HepG2 (cell line): ENCODE measurements around the gene VAC14.

Experiments
- ATF6 ChIP-seq: sonication (generic); formaldehyde crosslinking; conservative IDR thresholded peaks from 2 replicates; pipeline ENCODE4 v1.4.0; 2020; ENCODE audit warnings: missing genetic modification reagents
- CTCF ChIP-seq: sonication (generic); formaldehyde crosslinking; IDR thresholded peaks from 2 replicates; pipeline ENCODE4 v1.5.0; 2020; ENCODE audit warnings: mild to moderate bottlenecking, missing genetic modification reagents, moderate library complexity
- ZNF274 ChIP-seq: sonication (generic); formaldehyde crosslinking; IDR thresholded peaks from 2 replicates; pipeline ENCODE4 v1.5.1; 2020; ENCODE audit warnings: mild to moderate bottlenecking, missing genetic modification reagents
- ZNF292 ChIP-seq: sonication (generic); formaldehyde crosslinking; IDR thresholded peaks from 2 replicates; pipeline ENCODE4 v1.8.1; 2022; ENCODE audit warnings: mild to moderate bottlenecking, low read depth, missing genetic modification reagents, borderline replicate concordance
- ZNF589 ChIP-seq: sonication (generic); formaldehyde crosslinking; conservative IDR thresholded peaks from 2 replicates; pipeline ENCODE4 v1.8.0; 2022; ENCODE audit warnings: mild to moderate bottlenecking, moderate library complexity, missing genetic modification reagents

- TF ChIP-seq CTCF (CRISPR knock-in tag) (peak; percentile 96), ATF6 (no peak), ZNF589 (CRISPR knock-in tag) (no peak), ZNF292 (CRISPR knock-in tag) (0 out of 2 replicates have a peak, but pooled peaks have one; percentile 44), ZNF274 (no peak)
Measured at GRCh38 chr16:70653809-70654771, 146.9 kb downstream of the VAC14 start.
